ACHN (cell line): ENCODE results near the gene FAM170B.

Source experiments
- DNase-seq: peaks from one replicate; pipeline ENCODE4 v3.0.0-alpha.2; 2015
- in situ Hi-C: cut with HindIII; loops from 2 replicates; pipeline ENCODE4 v1.10.0; 2017; ENCODE audit warnings: low sequenced_read_pairs, low pct_ligation_motif_present, low pct_unique_long_range_greater_than_20kb

The FAM170B gene

GRCh38 chr10:49090696-49091380 is 43.0 kb downstream of the FAM170B start:
- no peak for DNase-seq
- in situ Hi-C loops = no loop called here

GRCh38 chr10:49090189-49090575 is 43.6 kb downstream of the FAM170B start:
- in situ Hi-C loops = no loop called here
- no peak for DNase-seq

GRCh38 chr10:49089557-49090188 is 44.1 kb downstream of the FAM170B start:
- in situ Hi-C loops = no loop called here
- no peak for DNase-seq

- in situ Hi-C loops = no loop called here
- no peak for DNase-seq
Observed at GRCh38 chr10:49089152-49089551, 44.7 kb downstream of the FAM170B start.

GRCh38 chr10:49086889-49087288 is 46.9 kb downstream of the FAM170B start:
- DNase-seq = no peak
- in situ Hi-C loops = no loop called here

- DNase-seq = no peak
- in situ Hi-C loops = no loop called here
Observed at GRCh38 chr10:49083261-49083660, 50.6 kb downstream of the FAM170B start.

- DNase-seq = no peak
- in situ Hi-C loops = no loop called here
Observed at GRCh38 chr10:49082766-49083165, 51.1 kb downstream of the FAM170B start.

GRCh38 chr10:49081547-49082275 is 52.1 kb downstream of the FAM170B start:
- in situ Hi-C loops = no loop called here
- DNase-seq = no peak
